ENCODE data around the gene KLHL26.
A peak's percentile ranks its signal among the peaks of the same experiment; 100 is the strongest.
"Not testable (repeated sequence)": the region's sequence is repeated elsewhere in the genome, so short reads cannot be mapped to it uniquely, and the experiment has no call there.

KLHL26 gene

GRCh38 chr19:18636969-18637629 lies at the start of gene KLHL26:
TSS of gene KLHL26 (plus strand) at chr19:18637028. CDS start at chr19:18637055, 27 bp downstream.
- no peak for DNase-seq (ENCODE audit: low spot score)

GRCh38 chr19:18587561-18587960 lies 49.3 kb upstream of the KLHL26 start:
- no peak for DNase-seq (ENCODE audit: low spot score)

- no peak for DNase-seq (ENCODE audit: low spot score)
Measured at GRCh38 chr19:18587962-18588610, 48.7 kb upstream of the KLHL26 start.

GRCh38 chr19:18588611-18589379 lies 48.0 kb upstream of the KLHL26 start, which contains the start of gene REX1BD:
TSS of gene REX1BD (plus strand) at chr19:18588798. CDS start at chr19:18588802, 4 bp downstream.
- DNase-seq (ENCODE audit: low spot score): peak; percentile 84

DNA sequence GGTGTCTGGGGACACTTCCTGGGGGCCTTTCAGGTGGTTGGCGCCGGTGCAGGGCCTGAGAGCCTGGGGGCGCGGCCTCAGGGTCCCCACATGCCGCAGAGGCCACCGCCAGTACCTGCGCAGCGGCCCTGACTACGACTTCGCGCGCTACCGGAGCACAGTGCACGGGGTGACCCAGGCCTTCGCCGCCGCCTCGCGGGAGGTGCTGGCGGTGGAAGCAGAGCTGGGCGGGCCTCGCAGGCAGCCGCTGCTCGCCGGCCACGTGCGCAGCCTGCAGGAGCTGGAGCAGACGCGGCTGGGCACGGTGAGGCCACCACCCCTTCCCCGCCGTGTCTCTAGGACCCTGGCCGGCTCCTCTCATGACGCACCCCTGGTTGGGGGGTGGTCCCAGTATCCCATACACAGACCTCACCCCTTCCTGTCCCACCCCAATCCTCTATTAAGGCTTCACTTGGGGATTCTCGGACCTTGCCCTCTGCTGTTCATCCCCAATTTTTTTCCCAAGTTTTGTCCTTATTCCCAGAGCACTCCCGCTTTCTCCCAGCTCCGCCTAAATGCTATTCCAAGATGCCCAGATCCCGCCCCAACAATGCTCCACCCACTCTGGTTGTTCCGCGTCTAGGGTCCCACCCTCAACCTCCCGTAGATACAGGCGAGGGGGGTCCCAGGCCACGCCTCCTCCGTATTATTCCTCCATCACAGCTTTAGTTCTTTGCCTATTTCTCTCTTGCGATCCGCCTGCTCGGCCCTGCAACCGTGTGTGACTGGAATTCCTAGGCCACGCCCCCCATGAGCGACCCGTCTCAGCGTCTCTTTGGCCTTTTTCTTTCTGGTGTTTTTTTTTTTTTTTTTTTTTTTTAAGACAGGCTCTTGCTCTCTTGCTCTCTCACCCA lies 47.2 kb upstream of the KLHL26 start:
- DNase-seq (ENCODE audit: low spot score): peak; percentile 89

DNA sequence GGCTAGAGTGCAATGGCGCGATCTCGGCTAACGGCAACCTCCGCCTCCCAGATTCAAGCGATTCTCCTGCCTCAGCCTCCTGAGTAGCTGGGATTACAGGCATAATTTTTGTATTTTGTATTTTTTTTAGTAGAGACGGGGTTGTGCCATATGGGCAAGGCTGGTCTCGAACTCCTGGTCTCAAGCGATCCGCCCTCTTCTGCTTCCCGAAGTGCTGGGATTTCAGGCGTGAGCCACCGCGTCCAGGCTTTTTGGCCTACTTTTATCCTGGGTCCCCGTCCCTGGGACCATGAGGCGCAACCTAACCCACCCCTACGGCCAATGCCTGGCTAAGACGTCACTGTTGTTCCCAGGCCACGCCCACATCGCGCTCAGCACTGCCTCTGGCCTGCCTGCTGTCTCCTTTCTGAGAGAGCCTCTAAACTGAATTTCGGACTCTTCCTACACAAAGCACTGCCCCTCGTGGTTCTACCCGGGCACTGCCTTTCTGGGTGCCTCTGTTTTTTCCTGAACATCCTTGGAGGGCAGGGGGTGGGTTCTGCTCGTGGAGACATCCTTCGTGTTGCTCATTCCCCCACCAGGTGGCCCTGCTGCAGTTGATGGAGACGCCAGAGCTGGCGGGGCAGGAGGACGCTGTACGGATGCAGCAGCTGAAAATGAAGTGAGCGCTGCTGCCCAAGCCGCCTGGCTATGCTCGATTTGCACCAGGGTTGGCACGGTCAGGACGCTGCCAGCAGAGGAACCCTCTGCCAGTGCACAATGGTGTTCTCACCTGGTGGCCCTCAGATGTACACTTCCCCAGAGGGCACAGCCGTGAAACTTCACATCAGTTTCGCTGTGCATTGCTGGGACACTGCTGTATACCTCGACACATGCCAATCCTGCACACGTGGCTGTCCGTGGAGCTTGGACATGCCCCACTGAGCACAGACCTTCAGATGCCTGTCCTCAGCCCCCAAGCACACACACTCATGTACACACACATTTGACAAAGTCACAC lies 46.3 kb upstream of the KLHL26 start:
- peak; percentile 98 for DNase-seq (ENCODE audit: low spot score)

DNA sequence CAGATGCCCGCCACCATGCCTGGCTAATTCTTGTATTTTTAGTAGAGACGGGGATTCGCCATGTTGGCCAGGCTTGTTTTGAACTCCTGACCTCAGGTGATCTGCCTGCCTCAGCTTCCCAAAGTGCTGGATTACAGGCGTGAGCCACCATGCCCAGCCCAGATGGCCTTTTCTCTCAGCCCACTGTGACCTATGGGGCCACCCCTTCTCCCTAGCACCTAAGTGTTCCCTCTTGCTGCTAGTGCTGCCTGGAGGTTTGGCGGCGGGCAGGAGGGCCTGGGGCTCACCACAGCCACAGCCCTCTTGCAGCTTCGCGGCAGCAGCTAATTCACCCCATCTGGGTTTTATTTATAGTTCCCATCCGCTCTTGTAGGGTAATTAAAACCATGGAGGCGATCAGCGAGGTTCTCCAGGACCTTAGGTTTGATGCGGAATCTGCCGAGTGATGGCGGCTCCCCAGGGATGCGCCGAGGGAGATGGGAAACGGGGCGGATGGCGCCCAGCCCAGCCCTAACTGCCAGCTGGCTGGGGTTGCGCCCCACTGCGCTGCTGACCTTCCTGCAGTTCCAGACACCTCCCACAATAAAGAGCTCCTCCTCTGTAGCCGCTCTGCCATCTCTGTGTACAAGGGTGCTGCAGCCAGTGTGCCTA lies 45.0 kb upstream of the KLHL26 start:
- no peak for DNase-seq (ENCODE audit: low spot score)

DNA sequence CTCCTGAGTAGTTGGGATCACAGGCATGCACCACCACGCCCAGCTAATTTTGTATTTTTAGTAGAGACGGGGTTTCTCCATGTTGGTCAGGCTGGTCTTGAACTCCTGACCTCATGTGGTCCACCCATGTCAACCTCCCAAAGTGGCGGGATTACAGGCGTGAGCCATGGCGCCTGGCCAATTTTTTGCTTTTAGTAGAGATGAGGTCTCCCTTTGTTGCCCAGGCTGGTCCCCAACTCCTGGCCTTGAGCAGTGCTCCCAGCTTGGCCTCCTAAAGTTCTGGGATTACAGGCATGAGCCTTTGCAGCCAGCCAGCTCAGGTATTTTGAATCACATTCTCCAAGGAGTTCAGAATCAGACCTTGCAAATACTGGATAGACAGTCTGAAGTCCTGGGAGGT lies 44.1 kb upstream of the KLHL26 start:
- not testable (repeated sequence) for DNase-seq (ENCODE audit: low spot score)

GRCh38 chr19:18593367-18594095 lies 43.3 kb upstream of the KLHL26 start:
- no peak for DNase-seq (ENCODE audit: low spot score)

GRCh38 chr19:18594096-18594823 lies 42.6 kb upstream of the KLHL26 start:
- peak; percentile 67 for DNase-seq (ENCODE audit: low spot score)

DNA sequence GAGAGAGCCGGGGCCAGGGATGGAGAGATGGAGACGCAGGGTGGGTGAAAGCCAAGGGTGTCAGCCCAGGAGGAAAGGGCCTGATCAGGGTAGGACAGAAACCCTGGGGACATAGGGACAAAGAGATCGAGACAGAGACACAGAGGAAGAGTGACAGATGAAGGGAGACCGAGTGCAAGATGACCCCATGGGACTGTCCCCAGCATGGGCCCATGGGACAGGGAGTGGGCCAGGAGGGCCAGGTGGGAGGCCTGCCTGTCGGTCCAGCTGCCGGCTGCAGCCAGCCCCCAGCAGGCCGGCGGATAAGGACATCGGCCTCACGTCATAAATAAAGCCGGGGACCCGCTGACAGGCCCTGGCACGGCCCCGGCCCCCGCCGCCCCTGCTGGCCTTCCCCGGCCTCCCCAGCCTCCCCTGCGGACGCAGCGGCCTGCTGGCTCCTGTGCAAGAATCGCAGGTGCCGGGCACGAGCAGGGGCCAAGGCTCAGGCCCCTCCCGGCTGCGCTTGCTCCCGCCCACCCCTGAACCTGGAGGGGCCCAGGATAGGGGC lies 41.9 kb upstream of the KLHL26 start:
- no peak for DNase-seq (ENCODE audit: low spot score)

DNA sequence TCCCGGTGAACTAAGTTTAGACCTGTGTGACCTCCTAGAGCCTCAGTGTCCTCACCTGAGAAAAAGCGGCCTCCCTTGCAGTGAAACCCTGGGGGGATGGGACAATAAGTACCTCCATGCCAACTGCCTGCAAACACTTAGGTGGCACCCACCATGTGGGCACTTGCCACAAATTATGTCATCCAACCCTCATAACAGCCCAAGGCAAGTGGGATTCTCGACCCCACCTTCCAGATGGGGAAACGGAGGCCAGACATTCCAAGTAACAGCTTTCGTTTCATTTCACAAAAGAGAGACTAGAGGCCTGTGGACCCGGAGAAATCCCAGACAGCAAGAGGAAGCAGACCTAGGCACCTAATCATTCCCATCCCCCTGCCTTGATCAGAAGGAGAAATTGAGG lies 41.4 kb upstream of the KLHL26 start:
- DNase-seq (ENCODE audit: low spot score): no peak

DNA sequence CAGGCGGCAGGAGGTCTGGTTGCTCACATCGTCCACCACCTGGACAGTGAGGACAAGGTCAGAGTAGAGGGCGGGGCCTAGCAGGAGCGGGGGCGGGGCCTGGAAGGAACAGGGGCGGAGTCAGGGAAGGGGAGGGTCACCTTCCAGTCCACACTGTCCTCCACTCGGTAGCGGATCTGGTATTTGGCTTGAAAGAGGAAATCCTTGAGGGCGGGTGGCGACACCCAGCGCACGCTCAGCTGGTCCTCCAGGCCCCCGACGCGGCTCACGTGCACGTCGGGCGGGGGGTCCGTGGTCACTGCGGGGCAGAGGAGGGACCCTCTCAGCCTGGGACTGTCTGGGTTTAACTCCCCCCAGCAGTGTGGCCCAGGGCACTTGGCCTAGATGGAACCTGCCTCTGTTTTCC lies 40.1 kb upstream of the KLHL26 start:
- peak; percentile 64 for DNase-seq (ENCODE audit: low spot score)

- DNase-seq (ENCODE audit: low spot score): no peak
Measured at GRCh38 chr19:18597809-18598660, 38.8 kb upstream of the KLHL26 start.

DNA sequence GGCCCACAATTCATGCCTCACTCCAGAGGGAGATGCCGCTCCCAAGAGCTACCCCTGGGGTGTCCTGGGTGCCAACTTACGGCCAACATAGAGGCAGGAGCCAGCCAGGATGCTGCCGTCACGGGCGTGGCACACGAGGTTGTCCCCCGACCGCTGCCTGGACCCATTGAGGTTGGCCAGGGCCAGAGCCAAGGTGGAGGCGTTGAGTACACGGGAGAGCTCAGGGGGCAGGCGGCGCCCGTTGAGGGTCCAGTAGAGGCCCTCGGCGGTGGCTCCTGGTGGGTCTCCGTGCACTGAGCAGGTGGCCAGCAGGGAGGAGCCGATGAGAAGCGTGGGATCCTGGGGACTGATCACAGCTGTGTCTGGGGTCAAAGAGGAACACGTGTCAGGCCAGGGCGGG lies 37.3 kb upstream of the KLHL26 start:
- DNase-seq (ENCODE audit: low spot score): no peak

GRCh38 chr19:18600692-18601397 lies 36.0 kb upstream of the KLHL26 start:
- DNase-seq (ENCODE audit: low spot score): not testable (repeated sequence)

GRCh38 chr19:18601875-18602274 lies 35.0 kb upstream of the KLHL26 start:
- DNase-seq (ENCODE audit: low spot score): no peak

Data from cerebellar cortex (tissue), 1 donor.